Measurements from ENCODE around the gene SIN3B. TPM values are rescaled to one million over a fixed set of nuclear protein-coding genes. Genes with fewer than 3 reads are reported as not detected.

The SIN3B gene
- total and polyA plus RNA-seq, 4 donors, result 7.1 to 82.7 (median 56.7) TPM

DNA sequence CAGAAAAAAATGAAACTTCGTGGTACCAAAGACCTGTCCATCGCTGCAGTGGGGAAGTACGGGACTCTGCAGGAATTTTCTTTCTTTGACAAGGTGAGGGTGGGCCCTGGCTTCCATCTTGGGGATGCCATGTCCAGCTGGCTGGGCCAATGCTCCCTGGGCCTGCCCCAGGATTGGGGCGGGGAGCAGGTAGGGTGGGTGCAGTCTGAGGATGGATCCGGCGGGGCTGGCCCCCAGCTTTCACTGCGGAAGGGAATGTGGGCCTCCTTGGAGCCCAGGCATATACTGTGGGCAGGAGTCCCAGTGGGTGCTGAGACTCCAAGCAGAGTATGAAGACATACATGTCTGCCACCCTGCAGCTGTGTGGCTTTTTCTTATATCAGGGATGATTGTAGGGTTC is 23.9 kb downstream of the SIN3B start:
- DNase-seq, result no peak
- 90 to 92% methylated on average over 7 of the region's 7 CpGs for WGBS, 2 donors
- peaks cover 4 to 14% of the 10 kb centered on the region in 2 donors for H3K36me3 ChIP-seq (ENCODE audit: control insufficient read depth in 1 of 2, insufficient read depth in 2 of 2, low read length in 1 of 2)
- H3K27ac ChIP-seq (ENCODE audit: low read depth in 1 of 2, low read length in 2 of 2), result no peak overlapping the region
- H3K4me3 ChIP-seq (ENCODE audit: low read length in 2 of 2), result no peak overlapping the region
- H3K9me3 ChIP-seq (ENCODE audit: control insufficient read depth, low read length), result no peaks in the 10 kb centered on the region
- ATAC-seq (ENCODE audit: low FRiP score), result no peak
- intact Hi-C loops (cut with DNase I), result no loop called here
- no peaks in the 10 kb centered on the region for H3K27me3 ChIP-seq (ENCODE audit: control insufficient read depth in 1 of 2, insufficient read depth in 2 of 2, low read length in 1 of 2)
- no peaks in the 10 kb centered on the region for H3K4me1 ChIP-seq (ENCODE audit: control insufficient read depth in 1 of 2, insufficient read depth in 2 of 2, low read length in 2 of 2)

GRCh38 chr19:16856091-16856490 is 26.9 kb downstream of the SIN3B start:
- no peaks in the 10 kb centered on the region for H3K27me3 ChIP-seq (ENCODE audit: control insufficient read depth in 1 of 2, insufficient read depth in 2 of 2, low read length in 1 of 2)
- 95 to 96% methylated on average over 9 of the region's 9 CpGs for WGBS, 2 donors
- no peak overlapping the region for H3K27ac ChIP-seq (ENCODE audit: low read depth in 1 of 2, low read length in 2 of 2)
- H3K4me1 ChIP-seq (ENCODE audit: control insufficient read depth in 1 of 2, insufficient read depth in 2 of 2, low read length in 2 of 2), result no peaks in the 10 kb centered on the region
- DNase-seq (no peak), ATAC-seq (ENCODE audit: low FRiP score) (no peak)
- H3K4me3 ChIP-seq (ENCODE audit: low read length in 2 of 2), result no peak overlapping the region
- no peaks in the 10 kb centered on the region for H3K9me3 ChIP-seq (ENCODE audit: control insufficient read depth, low read length)
- H3K36me3 ChIP-seq (ENCODE audit: control insufficient read depth in 1 of 2, insufficient read depth in 2 of 2, low read length in 1 of 2), result peaks cover 4 to 10% of the 10 kb centered on the region in 2 donors
- intact Hi-C loops (cut with DNase I), result no loop called here

GRCh38 chr19:16859626-16860025 is 30.4 kb downstream of the SIN3B start:
- Histone ChIP-seq H3K9me3 (ENCODE audit: control insufficient read depth, low read length) (no peaks in the 10 kb centered on the region), H3K27ac (ENCODE audit: low read depth in 1 of 2, low read length in 2 of 2) (no peak overlapping the region), H3K27me3 (ENCODE audit: control insufficient read depth in 1 of 2, insufficient read depth in 2 of 2, low read length in 1 of 2) (no peaks in the 10 kb centered on the region), H3K4me3 (ENCODE audit: low read length in 2 of 2) (no peak overlapping the region), H3K4me1 (ENCODE audit: control insufficient read depth in 1 of 2, insufficient read depth in 2 of 2, low read length in 2 of 2) (no peaks in the 10 kb centered on the region), H3K36me3 (ENCODE audit: control insufficient read depth in 1 of 2, insufficient read depth in 2 of 2, low read length in 1 of 2) (peaks cover 3 to 10% of the 10 kb centered on the region in 2 donors)
- WGBS, 2 donors, result 93 to 95% methylated on average over 7 of the region's 7 CpGs
- DNase-seq, result no peak
- intact Hi-C loops (cut with DNase I), result no loop called here
- ATAC-seq (ENCODE audit: low FRiP score), result no peak

DNA sequence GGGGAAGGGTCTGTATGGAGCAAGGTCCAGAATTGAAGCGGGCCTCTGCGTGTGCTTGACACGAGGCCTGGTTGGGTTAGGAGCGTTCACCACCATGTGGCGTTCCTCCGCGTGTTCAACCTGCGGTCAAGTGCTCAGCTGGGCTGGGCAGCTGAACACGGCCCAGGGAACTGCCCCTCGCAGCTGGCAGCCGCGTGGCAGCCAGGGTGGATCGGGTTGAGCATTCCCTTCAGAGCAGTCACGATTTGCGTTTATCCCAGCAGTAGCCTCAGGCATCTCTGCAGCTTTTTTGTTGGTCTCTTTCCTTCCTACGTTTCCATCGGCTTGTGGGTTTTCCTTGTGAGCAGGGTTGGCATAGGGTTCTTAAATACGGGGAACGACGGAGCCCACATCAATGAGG is 30.9 kb downstream of the SIN3B start:
- no peak overlapping the region for H3K4me3 ChIP-seq (ENCODE audit: low read length in 2 of 2)
- H3K9me3 ChIP-seq (ENCODE audit: control insufficient read depth, low read length), result no peaks in the 10 kb centered on the region
- DNase-seq, result no peak
- peaks cover 3 to 9% of the 10 kb centered on the region in 2 donors for H3K36me3 ChIP-seq (ENCODE audit: control insufficient read depth in 1 of 2, insufficient read depth in 2 of 2, low read length in 1 of 2)
- 90 to 92% methylated on average over 20 of the region's 20 CpGs for WGBS, 2 donors
- H3K4me1 ChIP-seq (ENCODE audit: control insufficient read depth in 1 of 2, insufficient read depth in 2 of 2, low read length in 2 of 2), result no peaks in the 10 kb centered on the region
- intact Hi-C loops (cut with DNase I), result no loop called here
- H3K27me3 ChIP-seq (ENCODE audit: control insufficient read depth in 1 of 2, insufficient read depth in 2 of 2, low read length in 1 of 2), result no peaks in the 10 kb centered on the region
- no peak overlapping the region for H3K27ac ChIP-seq (ENCODE audit: low read depth in 1 of 2, low read length in 2 of 2)
- no peak for ATAC-seq (ENCODE audit: low FRiP score)

GRCh38 chr19:16861011-16861410 is 31.8 kb downstream of the SIN3B start:
- Histone ChIP-seq H3K27ac (ENCODE audit: low read depth in 1 of 2, low read length in 2 of 2) (no peak overlapping the region), H3K4me1 (ENCODE audit: control insufficient read depth in 1 of 2, insufficient read depth in 2 of 2, low read length in 2 of 2) (no peaks in the 10 kb centered on the region), H3K9me3 (ENCODE audit: control insufficient read depth, low read length) (no peaks in the 10 kb centered on the region), H3K4me3 (ENCODE audit: low read length in 2 of 2) (no peak overlapping the region), H3K27me3 (ENCODE audit: control insufficient read depth in 1 of 2, insufficient read depth in 2 of 2, low read length in 1 of 2) (no peaks in the 10 kb centered on the region), H3K36me3 (ENCODE audit: control insufficient read depth in 1 of 2, insufficient read depth in 2 of 2, low read length in 1 of 2) (peaks cover 3 to 9% of the 10 kb centered on the region in 2 donors)
- DNase-seq, result no peak
- no peak for ATAC-seq (ENCODE audit: low FRiP score)
- WGBS, 2 donors, result 87 to 95% methylated on average over 3 of the region's 3 CpGs
- intact Hi-C loops (cut with DNase I), result no loop called here

DNA sequence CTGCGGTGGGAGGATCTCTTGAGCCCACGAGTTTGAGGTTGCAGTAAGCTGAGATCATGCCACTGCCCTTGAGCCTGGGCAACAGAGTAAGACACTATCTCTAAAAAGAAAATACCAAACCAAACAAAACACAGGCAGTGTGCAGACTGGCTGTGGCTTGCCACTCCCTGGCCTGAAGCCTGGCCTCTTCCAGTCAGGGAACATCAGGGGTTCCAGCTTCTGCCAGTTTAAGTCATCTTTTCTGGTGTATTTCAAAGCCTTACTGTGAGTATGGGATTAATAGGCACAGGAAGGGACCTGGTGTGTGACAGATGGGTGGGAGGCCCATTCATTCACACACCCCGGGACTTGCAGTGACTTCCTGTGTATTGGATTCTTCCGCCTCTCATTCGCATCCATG is 32.6 kb downstream of the SIN3B start:
- H3K27ac ChIP-seq (ENCODE audit: low read depth in 1 of 2, low read length in 2 of 2), result no peak overlapping the region
- H3K9me3 ChIP-seq (ENCODE audit: control insufficient read depth, low read length), result no peaks in the 10 kb centered on the region
- peaks cover 3 to 9% of the 10 kb centered on the region in 2 donors for H3K36me3 ChIP-seq (ENCODE audit: control insufficient read depth in 1 of 2, insufficient read depth in 2 of 2, low read length in 1 of 2)
- H3K27me3 ChIP-seq (ENCODE audit: control insufficient read depth in 1 of 2, insufficient read depth in 2 of 2, low read length in 1 of 2), result no peaks in the 10 kb centered on the region
- intact Hi-C loops (cut with DNase I), result no loop called here
- no peaks in the 10 kb centered on the region for H3K4me1 ChIP-seq (ENCODE audit: control insufficient read depth in 1 of 2, insufficient read depth in 2 of 2, low read length in 2 of 2)
- ATAC-seq (ENCODE audit: low FRiP score) (no peak), DNase-seq (no peak)
- WGBS, 2 donors, result 87 to 89% methylated on average over 5 of the region's 5 CpGs
- H3K4me3 ChIP-seq (ENCODE audit: low read length in 2 of 2), result no peak overlapping the region

DNA sequence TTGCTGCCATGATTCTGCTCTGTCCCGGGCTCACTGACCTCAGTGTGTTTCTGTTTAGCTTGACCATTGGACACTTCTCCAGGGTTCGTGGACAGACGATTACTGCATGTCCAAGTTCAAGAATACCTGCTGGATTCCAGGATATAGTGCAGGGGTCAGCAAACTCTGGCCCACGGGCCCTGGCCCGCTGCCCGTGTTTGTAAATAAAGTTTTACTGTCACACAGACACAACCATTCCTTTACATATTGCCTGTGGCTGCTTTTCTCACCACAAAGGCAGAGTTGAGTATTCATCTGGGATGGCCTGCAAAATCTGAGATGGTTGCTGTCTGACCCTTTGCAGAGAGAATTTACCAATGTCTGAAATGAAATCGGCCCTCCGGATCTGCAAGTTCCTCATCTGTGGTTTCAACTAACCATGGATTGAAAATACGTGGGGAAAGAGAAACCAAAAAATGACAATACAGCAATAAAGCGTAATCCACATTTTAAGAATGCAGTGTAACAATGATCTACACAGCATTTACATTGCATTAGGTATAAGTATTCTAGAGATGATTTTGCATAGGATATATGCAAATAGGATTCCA is 33.7 kb downstream of the SIN3B start:
- DNase-seq (no peak), ATAC-seq (ENCODE audit: low FRiP score) (no peak)
- peaks cover 3 to 12% of the 10 kb centered on the region in 2 donors for H3K36me3 ChIP-seq (ENCODE audit: control insufficient read depth in 1 of 2, insufficient read depth in 2 of 2, low read length in 1 of 2)
- WGBS, 2 donors, result 91 to 94% methylated on average over 10 of the region's 10 CpGs
- no peak overlapping the region for H3K4me3 ChIP-seq (ENCODE audit: low read length in 2 of 2)
- H3K27ac ChIP-seq (ENCODE audit: low read depth in 1 of 2, low read length in 2 of 2), result no peak overlapping the region
- intact Hi-C loops (cut with DNase I), result no loop called here
- no peaks in the 10 kb centered on the region for H3K4me1 ChIP-seq (ENCODE audit: control insufficient read depth in 1 of 2, insufficient read depth in 2 of 2, low read length in 2 of 2)
- H3K9me3 ChIP-seq (ENCODE audit: control insufficient read depth, low read length), result no peaks in the 10 kb centered on the region
- no peaks in the 10 kb centered on the region for H3K27me3 ChIP-seq (ENCODE audit: control insufficient read depth in 1 of 2, insufficient read depth in 2 of 2, low read length in 1 of 2)

DNA sequence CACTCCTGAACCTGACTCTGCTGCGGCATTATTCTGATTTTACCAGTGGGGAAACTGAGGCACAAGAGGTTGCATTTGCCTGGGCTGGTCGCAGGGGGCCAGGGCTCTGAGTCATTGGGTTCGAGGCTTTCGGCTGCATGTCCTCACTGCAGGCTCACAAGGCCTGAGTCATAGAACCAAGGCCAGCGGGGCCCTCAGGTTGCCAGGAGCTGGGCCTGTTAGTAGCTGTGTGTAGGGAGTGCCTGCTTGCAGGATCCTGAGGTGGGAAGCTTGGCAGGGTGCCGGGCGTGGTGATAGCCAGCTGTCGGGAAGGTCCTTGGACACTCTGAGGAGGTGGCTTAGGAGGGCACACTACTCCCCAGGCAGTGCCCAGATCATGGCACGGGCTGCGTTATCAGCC is 38.0 kb downstream of the SIN3B start:
- ATAC-seq (ENCODE audit: low FRiP score), result no peak

DNA sequence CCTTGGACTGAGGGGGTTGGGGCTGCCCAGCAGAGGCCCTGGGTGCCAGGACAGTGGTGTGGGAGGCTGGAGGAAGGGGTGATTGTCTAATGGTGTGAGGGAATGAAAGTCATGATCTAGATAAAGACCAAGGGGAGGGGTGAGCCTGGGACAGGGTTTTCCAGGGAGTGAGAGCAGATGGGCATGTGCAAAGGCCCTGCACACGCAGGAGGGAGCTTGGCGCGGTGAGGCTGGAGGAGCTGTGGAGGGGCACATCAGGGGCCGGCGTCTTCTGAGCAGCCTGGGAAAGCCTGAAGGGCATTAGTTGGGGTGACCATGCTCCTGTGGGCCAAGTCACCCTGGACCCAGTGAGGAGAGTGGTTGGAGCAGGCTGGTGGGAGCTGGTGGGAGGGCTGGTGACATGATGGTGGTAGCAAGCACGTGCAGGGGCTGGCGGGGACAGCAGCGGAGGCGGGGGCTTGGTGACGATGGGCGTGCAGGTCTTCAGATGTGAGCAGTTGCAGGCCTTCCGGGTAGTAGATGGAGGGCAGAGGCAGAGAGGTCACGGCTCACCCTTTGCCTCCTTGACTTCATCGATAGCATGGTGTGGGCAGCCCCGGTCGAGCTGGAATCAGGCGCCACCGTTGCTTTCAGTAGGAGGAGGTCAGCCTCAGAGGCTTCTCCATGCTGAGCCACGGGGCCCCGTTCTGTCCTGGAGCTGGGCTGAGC is 39.4 kb downstream of the SIN3B start:
- Histone ChIP-seq H3K27ac (ENCODE audit: low read depth in 1 of 2, low read length in 2 of 2) (no peak overlapping the region), H3K9me3 (ENCODE audit: control insufficient read depth, low read length) (no peaks in the 10 kb centered on the region), H3K27me3 (ENCODE audit: control insufficient read depth in 1 of 2, insufficient read depth in 2 of 2, low read length in 1 of 2) (no peaks in the 10 kb centered on the region), H3K4me3 (ENCODE audit: low read length in 2 of 2) (no peak overlapping the region), H3K4me1 (ENCODE audit: control insufficient read depth in 1 of 2, insufficient read depth in 2 of 2, low read length in 2 of 2) (no peaks in the 10 kb centered on the region), H3K36me3 (ENCODE audit: control insufficient read depth in 1 of 2, insufficient read depth in 2 of 2, low read length in 1 of 2) (peaks cover 0 to 5% of the 10 kb centered on the region in 2 donors)
- peak; percentile 11 for ATAC-seq (ENCODE audit: low FRiP score)
- 91 to 92% methylated on average over 20 of the region's 20 CpGs for WGBS, 2 donors
- intact Hi-C loops (cut with DNase I), result no loop called here
- no peak for DNase-seq

More for the DNA sequence above, 38.0 kb downstream of the SIN3B start:
- intact Hi-C loops (cut with DNase I), result no loop called here
- Histone ChIP-seq H3K9me3 (ENCODE audit: control insufficient read depth, low read length) (no peaks in the 10 kb centered on the region), H3K4me3 (ENCODE audit: low read length in 2 of 2) (no peak overlapping the region), H3K27me3 (ENCODE audit: control insufficient read depth in 1 of 2, insufficient read depth in 2 of 2, low read length in 1 of 2) (no peaks in the 10 kb centered on the region), H3K4me1 (ENCODE audit: control insufficient read depth in 1 of 2, insufficient read depth in 2 of 2, low read length in 2 of 2) (no peaks in the 10 kb centered on the region), H3K27ac (ENCODE audit: low read depth in 1 of 2, low read length in 2 of 2) (no peak overlapping the region), H3K36me3 (ENCODE audit: control insufficient read depth in 1 of 2, insufficient read depth in 2 of 2, low read length in 1 of 2) (peaks cover 0 to 14% of the 10 kb centered on the region in 2 donors)
- DNase-seq, result no peak
- WGBS, 2 donors, result 94 to 96% methylated on average over 10 of the region's 10 CpGs

Data from aorta (tissue), 5 donors.